ENCODE measurements around the gene SAC3D1. TPM values are rescaled to one million over a fixed set of nuclear protein-coding genes. Genes with fewer than 3 reads are reported as not detected.
"Not testable (repeated sequence)": the region's sequence is repeated elsewhere in the genome, so short reads cannot be mapped to it uniquely, and the experiment has no call there.

SAC3D1 gene
- total and polyA plus RNA-seq, 8 donors: 8.9 to 15.4 (median 12.5) TPM

DNA sequence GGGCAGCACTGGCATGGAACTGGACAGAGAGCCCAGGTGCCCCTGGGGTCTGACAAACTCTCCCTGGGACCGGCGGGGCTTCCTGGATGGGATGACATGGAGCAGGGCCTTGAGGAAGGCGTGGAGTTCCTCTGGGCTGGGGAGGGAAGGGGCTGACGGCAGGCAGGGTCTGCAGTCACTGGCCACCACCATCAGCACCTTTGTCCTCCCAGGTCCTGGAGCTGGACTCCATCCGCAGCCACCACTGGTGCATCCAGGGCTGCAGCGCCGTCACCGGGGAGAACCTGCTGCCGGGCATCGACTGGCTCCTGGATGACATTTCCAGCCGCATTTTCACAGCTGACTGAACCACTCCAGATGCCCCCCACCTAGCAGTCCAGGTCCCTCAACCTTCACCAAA lies 19.5 kb upstream of the SAC3D1 start:
- TF ChIP-seq CTCF (IDR thresholded peaks at IDR 0.05): no peak
- Histone ChIP-seq H3K4me1 (peaks cover 0 to 17% of the 10 kb centered on the region in 2 donors), H3K27me3 (no peaks in the 10 kb centered on the region), H3K27ac (no peak overlapping the region), H3K4me3 (no peak overlapping the region), H3K36me3 (peaks cover 0 to 41% of the 10 kb centered on the region in 2 donors), H3K9me3 (no peaks in the 10 kb centered on the region)
- ATAC-seq (no peak), DNase-seq (no peak)
- intact Hi-C loops (cut with DNase I): loop anchor here in 1 of 2 donors (10.0 kb wide), 1 partner anchor 177 kb away; the partner anchor contains the start of gene CDC42BPG

DNA sequence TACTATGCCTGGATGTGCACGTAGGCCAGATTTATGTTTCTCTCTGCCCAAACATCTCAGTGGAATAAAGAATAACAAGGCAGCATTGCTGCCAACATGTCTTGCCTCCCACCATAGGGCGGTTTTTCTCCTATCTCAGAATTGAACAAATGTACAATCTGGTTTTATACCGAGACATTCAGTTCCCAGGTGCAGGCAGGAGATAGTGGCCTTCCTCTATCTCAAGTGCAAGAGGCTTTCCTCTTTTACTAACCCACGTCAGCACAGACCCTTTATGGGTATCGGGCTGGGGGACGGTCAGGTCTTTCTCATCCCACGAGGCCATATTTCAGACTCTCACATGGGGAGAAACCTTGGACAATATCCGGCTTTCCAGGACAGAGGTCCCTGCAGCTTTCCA lies 17.5 kb upstream of the SAC3D1 start:
- peaks cover 5 to 24% of the 10 kb centered on the region in 2 donors for H3K4me1 ChIP-seq
- not testable (repeated sequence) for DNase-seq, H3K9me3 ChIP-seq, H3K27ac ChIP-seq, ATAC-seq, H3K27me3 ChIP-seq, H3K4me3 ChIP-seq
- intact Hi-C loops (cut with DNase I): loop anchor here in 1 of 2 donors (10.0 kb wide), 1 partner anchor 179 kb away; the partner anchor contains the start of gene CDC42BPG
- H3K36me3 ChIP-seq: peaks cover 0 to 33% of the 10 kb centered on the region in 2 donors

DNA sequence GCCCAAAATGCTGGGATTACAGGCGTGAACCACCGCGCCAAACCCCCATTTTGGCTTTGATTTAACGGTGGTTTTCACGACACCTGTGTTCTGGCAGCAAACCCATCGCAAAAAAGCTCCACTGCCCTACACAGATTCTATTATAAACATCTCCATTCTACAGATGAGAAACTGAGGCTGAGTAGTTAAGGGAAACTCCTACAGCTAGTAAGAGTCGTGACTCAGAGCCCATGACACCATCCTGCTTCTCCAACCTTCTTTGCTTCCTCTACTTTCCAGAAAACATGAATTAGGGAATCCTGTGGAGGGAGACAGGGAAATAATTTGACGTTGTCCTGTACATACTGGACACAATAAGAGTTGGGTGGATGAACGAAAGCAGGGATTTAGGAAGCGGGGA lies 14.2 kb upstream of the SAC3D1 start:
- H3K36me3 ChIP-seq: peaks cover 0 to 5% of the 10 kb centered on the region in 2 donors
- TF ChIP-seq CTCF (IDR thresholded peaks at IDR 0.05): no peak
- H3K4me3 ChIP-seq: peak overlapping the region; percentile 42 to 51
- H3K4me1 ChIP-seq: peaks cover 7 to 24% of the 10 kb centered on the region in 2 donors
- intact Hi-C loops (cut with DNase I): loop anchor here in 1 of 2 donors (10.0 kb wide), 1 partner anchor 182 kb away; the partner anchor contains the start of gene CDC42BPG
- DNase-seq (no peak), ATAC-seq (no peak)
- peak overlapping the region; percentile 86 for H3K27ac ChIP-seq
- no peaks in the 10 kb centered on the region for H3K9me3 ChIP-seq
- no peaks in the 10 kb centered on the region for H3K27me3 ChIP-seq

- intact Hi-C loops (cut with DNase I): loop anchor here in 1 of 2 donors (10.0 kb wide), 1 partner anchor 183 kb away; the partner anchor contains the start of gene CDC42BPG
- Histone ChIP-seq H3K4me3 (peak within 1 kb of the TSS; percentile 42 to 51), H3K27ac (peak within 1 kb of the TSS; percentile 86), H3K4me1 (peaks cover 7 to 23% of the 10 kb centered on the region in 2 donors), H3K27me3 (no peaks in the 10 kb centered on the region), H3K9me3 (no peaks in the 10 kb centered on the region), H3K36me3 (peaks cover 0 to 9% of the 10 kb centered on the region in 2 donors)
- peak; percentile 65 to 88 for TF ChIP-seq CTCF (IDR thresholded peaks at IDR 0.05)
- DNase-seq: peak; percentile 93 to 98 (median 98)
- ATAC-seq: peak; percentile 98
These were observed 13.6 kb upstream of the SAC3D1 start, which contains the start of gene SNX15 for GRCh38 chr11:65027213-65028067. SNX15 (plus strand) TSS chr11:65027439; CDS start chr11:65027538, 99 bp downstream.

DNA sequence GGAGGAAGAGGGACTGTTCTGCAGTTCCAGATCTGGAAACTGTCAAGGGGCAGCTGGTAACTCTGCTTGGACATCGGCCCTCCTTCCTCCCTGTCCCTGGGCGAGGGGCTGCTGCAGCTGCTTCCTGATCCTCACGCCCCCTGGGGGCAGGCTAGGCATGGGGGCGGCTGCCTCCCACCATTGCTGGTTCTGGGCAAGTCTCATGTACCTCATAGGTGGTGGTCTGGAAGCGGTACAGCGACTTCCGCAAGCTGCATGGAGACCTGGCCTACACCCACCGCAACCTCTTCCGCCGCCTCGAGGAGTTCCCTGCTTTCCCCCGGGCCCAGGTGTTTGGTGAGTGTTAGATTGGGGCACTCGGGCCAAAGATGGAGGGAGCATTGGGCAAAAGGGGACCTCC lies 8.8 kb upstream of the SAC3D1 start:
- H3K9me3 ChIP-seq: no peaks in the 10 kb centered on the region
- H3K27me3 ChIP-seq: no peaks in the 10 kb centered on the region
- intact Hi-C loops (cut with DNase I): no loop called here
- peaks cover 7 to 17% of the 10 kb centered on the region in 2 donors for H3K4me1 ChIP-seq
- H3K4me3 ChIP-seq: no peak overlapping the region
- no peak for ATAC-seq
- peak in 1 of 4 donors; percentile 48 for DNase-seq
- peaks cover 0 to 53% of the 10 kb centered on the region in 2 donors for H3K36me3 ChIP-seq
- TF ChIP-seq CTCF (IDR thresholded peaks at IDR 0.05): no peak
- H3K27ac ChIP-seq: no peak overlapping the region

All from left lung (tissue), 10 donors.